Measurements from ENCODE around the gene SPIB.

DNA sequence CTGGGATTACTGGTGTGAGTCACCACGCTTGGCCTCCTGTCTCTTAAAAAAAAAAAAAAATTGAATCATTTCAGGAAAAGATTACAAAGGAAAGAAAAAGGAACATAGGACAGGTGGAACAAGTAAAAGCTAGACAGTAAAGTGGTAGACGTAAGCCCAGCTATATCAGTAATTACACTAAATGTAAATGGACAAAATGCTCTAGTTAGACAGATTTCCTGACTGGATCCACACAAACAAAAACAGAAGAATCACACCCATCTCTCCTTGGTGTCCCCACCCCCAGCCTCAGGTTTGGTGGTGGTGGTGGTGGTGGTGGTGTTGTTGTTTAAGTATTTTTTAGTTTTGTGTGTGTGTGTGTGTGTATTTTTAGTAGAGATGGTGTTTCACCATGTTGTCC lies 6.3 kb upstream of the SPIB start:
- TF ChIP-seq, protein P1, sequence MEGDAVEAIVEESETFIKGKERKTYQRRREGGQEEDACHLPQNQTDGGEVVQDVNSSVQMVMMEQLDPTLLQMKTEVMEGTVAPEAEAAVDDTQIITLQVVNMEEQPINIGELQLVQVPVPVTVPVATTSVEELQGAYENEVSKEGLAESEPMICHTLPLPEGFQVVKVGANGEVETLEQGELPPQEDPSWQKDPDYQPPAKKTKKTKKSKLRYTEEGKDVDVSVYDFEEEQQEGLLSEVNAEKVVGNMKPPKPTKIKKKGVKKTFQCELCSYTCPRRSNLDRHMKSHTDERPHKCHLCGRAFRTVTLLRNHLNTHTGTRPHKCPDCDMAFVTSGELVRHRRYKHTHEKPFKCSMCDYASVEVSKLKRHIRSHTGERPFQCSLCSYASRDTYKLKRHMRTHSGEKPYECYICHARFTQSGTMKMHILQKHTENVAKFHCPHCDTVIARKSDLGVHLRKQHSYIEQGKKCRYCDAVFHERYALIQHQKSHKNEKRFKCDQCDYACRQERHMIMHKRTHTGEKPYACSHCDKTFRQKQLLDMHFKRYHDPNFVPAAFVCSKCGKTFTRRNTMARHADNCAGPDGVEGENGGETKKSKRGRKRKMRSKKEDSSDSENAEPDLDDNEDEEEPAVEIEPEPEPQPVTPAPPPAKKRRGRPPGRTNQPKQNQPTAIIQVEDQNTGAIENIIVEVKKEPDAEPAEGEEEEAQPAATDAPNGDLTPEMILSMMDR (IDR thresholded peaks at IDR 0.05), result no peak
- no peak for TF ChIP-seq EZH2phosphoT487 (IDR thresholded peaks at IDR 0.05)
- TF ChIP-seq EZH2 (IDR thresholded peaks at IDR 0.05), result no peak

Data from neural progenitor cell (in vitro differentiated cells).